ENCODE measurements around the gene MAST3. TPM values are rescaled to one million over a fixed set of nuclear protein-coding genes. Genes with fewer than 3 reads are reported as not detected.
"Not testable (repeated sequence)": the region's sequence is repeated elsewhere in the genome, so short reads cannot be mapped to it uniquely, and the experiment has no call there.

Gene MAST3
- total RNA-seq, 1 donor from 2014 or later = 16.6 TPM

- Mint-ChIP-seq H3K4me3 (ENCODE audit: unreplicated experiment) (no peak overlapping the region), H3K4me1 (ENCODE audit: low read depth, unreplicated experiment) (peaks cover 2% of the 10 kb centered on the region), H3K27ac (ENCODE audit: unreplicated experiment) (no peak overlapping the region), H3K36me3 (ENCODE audit: unreplicated experiment) (no peaks in the 10 kb centered on the region), H3K27me3 (ENCODE audit: unreplicated experiment) (peaks cover 9% of the 10 kb centered on the region), H3K9me3 (ENCODE audit: unreplicated experiment) (peaks cover 7% of the 10 kb centered on the region)
- no peak for TF ChIP-seq CTCF (IDR thresholded peaks at IDR 0.05; ENCODE audit: partially characterized antibody, unreplicated experiment)
- no peak for DNase-seq
These were observed 11.7 kb upstream of the MAST3 start for GRCh38 chr19:18085702-18086457.

DNA sequence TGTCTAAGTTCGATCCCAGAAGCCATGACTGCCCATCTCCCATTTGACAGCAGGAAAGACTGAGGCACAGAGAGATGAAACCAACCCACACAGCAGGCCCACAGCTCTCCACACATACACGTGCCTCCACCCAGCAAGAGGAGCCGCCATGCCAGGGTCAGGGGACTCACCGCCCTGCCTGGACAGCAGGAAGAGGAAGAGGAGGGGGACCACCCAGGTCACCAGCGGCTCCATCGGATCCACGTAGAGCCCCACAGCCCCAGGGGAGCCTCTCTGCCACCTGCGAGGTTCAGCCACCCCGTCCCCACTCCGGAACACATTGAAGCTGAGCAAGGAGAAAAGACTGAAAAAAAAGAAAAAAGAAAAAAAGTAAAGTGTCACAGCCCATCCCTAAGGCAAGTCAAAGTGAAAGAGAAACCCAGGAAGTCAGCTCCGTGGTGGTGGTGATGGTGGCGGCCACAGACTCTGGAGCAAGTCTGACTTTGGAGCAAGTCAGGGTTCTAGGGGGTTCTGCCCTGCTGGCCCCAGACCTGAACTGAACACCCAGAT lies 10.9 kb upstream of the MAST3 start, which contains the start of gene IL12RB1:
TSS of gene IL12RB1 (minus strand) at position 345 of the 549 bp plus-strand sequence. CDS start at position 234, 111 bp downstream.
- H3K4me1 Mint-ChIP-seq (ENCODE audit: low read depth, unreplicated experiment) = peaks cover 2% of the 10 kb centered on the region
- DNase-seq = no peak
- peaks cover 7% of the 10 kb centered on the region for H3K9me3 Mint-ChIP-seq (ENCODE audit: unreplicated experiment)
- no peak for TF ChIP-seq CTCF (IDR thresholded peaks at IDR 0.05; ENCODE audit: partially characterized antibody, unreplicated experiment)
- no peak within 1 kb of the TSS for H3K27ac Mint-ChIP-seq (ENCODE audit: unreplicated experiment)
- H3K27me3 Mint-ChIP-seq (ENCODE audit: unreplicated experiment) = peaks cover 9% of the 10 kb centered on the region
- no peak within 1 kb of the TSS for H3K4me3 Mint-ChIP-seq (ENCODE audit: unreplicated experiment)
- no peaks in the 10 kb centered on the region for H3K36me3 Mint-ChIP-seq (ENCODE audit: unreplicated experiment)

- not testable (repeated sequence) for H3K27ac Mint-ChIP-seq (ENCODE audit: unreplicated experiment)
These were observed 8.5 kb upstream of the MAST3 start for GRCh38 chr19:18089096-18089541.

GRCh38 chr19:18089726-18090125 lies 7.9 kb upstream of the MAST3 start:
- no peak for TF ChIP-seq CTCF (IDR thresholded peaks at IDR 0.05; ENCODE audit: partially characterized antibody, unreplicated experiment)
- Mint-ChIP-seq H3K27me3 (ENCODE audit: unreplicated experiment) (peaks cover 5% of the 10 kb centered on the region), H3K4me1 (ENCODE audit: low read depth, unreplicated experiment) (no peaks in the 10 kb centered on the region), H3K4me3 (ENCODE audit: unreplicated experiment) (no peak overlapping the region), H3K36me3 (ENCODE audit: unreplicated experiment) (no peaks in the 10 kb centered on the region), H3K9me3 (ENCODE audit: unreplicated experiment) (peaks cover 2% of the 10 kb centered on the region), H3K27ac (ENCODE audit: unreplicated experiment) (no peak overlapping the region)
- DNase-seq = no peak

More at GRCh38 chr19:18089096-18089541, 8.5 kb upstream of the MAST3 start:
- H3K27me3 Mint-ChIP-seq (ENCODE audit: unreplicated experiment); H3K36me3 Mint-ChIP-seq (ENCODE audit: unreplicated experiment); DNase-seq; H3K4me1 Mint-ChIP-seq (ENCODE audit: low read depth, unreplicated experiment); H3K9me3 Mint-ChIP-seq (ENCODE audit: unreplicated experiment); H3K4me3 Mint-ChIP-seq (ENCODE audit: unreplicated experiment): not testable (repeated sequence)

GRCh38 chr19:18090545-18091216 lies 6.9 kb upstream of the MAST3 start:
- DNase-seq = peak; percentile 40
- Mint-ChIP-seq H3K4me1 (ENCODE audit: low read depth, unreplicated experiment) (no peaks in the 10 kb centered on the region), H3K36me3 (ENCODE audit: unreplicated experiment) (no peaks in the 10 kb centered on the region), H3K27ac (ENCODE audit: unreplicated experiment) (peak overlapping the region; percentile 48), H3K9me3 (ENCODE audit: unreplicated experiment) (peaks cover 2% of the 10 kb centered on the region), H3K4me3 (ENCODE audit: unreplicated experiment) (no peak overlapping the region), H3K27me3 (ENCODE audit: unreplicated experiment) (peaks cover 5% of the 10 kb centered on the region)
- no peak for TF ChIP-seq CTCF (IDR thresholded peaks at IDR 0.05; ENCODE audit: partially characterized antibody, unreplicated experiment)

Measured in glutamatergic neuron (in vitro differentiated cells).